CD8-positive, alpha-beta memory T cell (primary cell): ENCODE results near the gene CLEC4M. TPM values are rescaled to one million over a fixed set of nuclear protein-coding genes. Genes with fewer than 3 reads are reported as not detected.

Experiments used
- CTCF ChIA-PET: fragments of 350-600 bp; sonication (Branson Sonifier 250); formaldehyde crosslinking; loops from one replicate; lab custom pipeline; 2021; ENCODE audit warnings: antibody characterized with exemption; lab: Charles Lee
- POLR2A ChIA-PET: fragments of 350-600 bp; sonication (Branson Sonifier 250); formaldehyde crosslinking; loops from one replicate; lab custom pipeline; 2021; ENCODE audit warnings: antibody characterized with exemption; lab: Charles Lee
- DNase-seq, 5 donors: peaks; one replicate each; pipeline versions ENCODE4 v3.0.0 to v3.0.0-alpha.2; 2020 to 2022; ENCODE audit warnings: mixed read lengths in 1 of 5
- H3K27ac ChIP-seq: one replicate; pipeline ENCODE4 v1.7.0; 2013; ENCODE audit warnings: low read depth, mild to moderate bottlenecking, low read length, moderate library complexity
- H3K27me3 ChIP-seq: 2 replicates; pipeline ENCODE4 v1.7.0; 2013; ENCODE audit warnings: low read length, mild to moderate bottlenecking; ENCODE audit not compliant: insufficient read depth, poor library complexity, severe bottlenecking
- H3K36me3 ChIP-seq: 2 replicates; pipeline ENCODE4 v1.7.0; 2013; ENCODE audit warnings: mild to moderate bottlenecking, low read length, moderate library complexity; ENCODE audit not compliant: insufficient read depth
- H3K4me1 ChIP-seq: 2 replicates; pipeline ENCODE4 v1.7.0; 2013; ENCODE audit warnings: mild to moderate bottlenecking, low read length, moderate library complexity; ENCODE audit not compliant: insufficient read depth
- H3K4me3 ChIP-seq: 2 replicates; pipeline ENCODE4 v1.7.0; 2013; ENCODE audit warnings: mild to moderate bottlenecking, low read length
- H3K9me3 ChIP-seq: 2 replicates; pipeline ENCODE4 v1.7.0; 2013; ENCODE audit warnings: mild to moderate bottlenecking, low read length
- H3K27ac Mint-ChIP-seq, 8 donors: one replicate each; pipeline ENCODE4 v1.8.0; 2020 to 2021; ENCODE audit warnings: mixed read lengths in 8 of 8, mild to moderate bottlenecking in 6 of 8, inconsistent platforms in 3 of 8, moderate library complexity in 3 of 8
- H3K27me3 Mint-ChIP-seq, 2 donors: one replicate each; pipeline ENCODE4 v1.8.0; 2020 to 2021; ENCODE audit warnings: mixed read lengths in 2 of 2, mild to moderate bottlenecking in 1 of 2, moderate library complexity in 1 of 2
- H3K36me3 Mint-ChIP-seq, 3 donors: one replicate each; pipeline ENCODE4 v1.8.0; 2020 to 2021; ENCODE audit warnings: mixed read lengths in 3 of 3, inconsistent platforms in 1 of 3, mild to moderate bottlenecking in 1 of 3
- H3K4me1 Mint-ChIP-seq, 3 donors: one replicate each; pipeline ENCODE4 v1.8.0; 2020 to 2021; ENCODE audit warnings: mixed read lengths in 3 of 3, inconsistent platforms in 1 of 3, mild to moderate bottlenecking in 1 of 3
- H3K4me3 Mint-ChIP-seq, 7 donors: one replicate each; pipeline ENCODE4 v1.8.0; 2020 to 2021; ENCODE audit warnings: mixed read lengths in 7 of 7, mild to moderate bottlenecking in 6 of 7, moderate library complexity in 4 of 7, inconsistent platforms in 2 of 7
- H3K9me3 Mint-ChIP-seq, 5 donors: one replicate each; pipeline ENCODE4 v1.8.0; 2020 to 2022; ENCODE audit warnings: mixed read lengths in 5 of 5, mild to moderate bottlenecking in 3 of 5, moderate library complexity in 2 of 5, inconsistent platforms in 1 of 5
- polyA plus RNA-seq: library from polyadenylated mRNA; unstranded; fragments of 300-500 nt; fragmentation: Illumina TruSeq; gene quantifications from one replicate; pipeline ENCODE4 v1.2.3, GENCODE V29; 2021
- total RNA-seq, 2 experiments: library from RNA; stranded (reverse); gene quantifications; one replicate each; pipeline ENCODE4 v1.2.3, GENCODE V29; 2021

Gene CLEC4M
- total and polyA plus RNA-seq, 3 experiments from 2014 or later = not detected

- no peak overlapping the region for H3K27ac Mint-ChIP-seq
- no peaks in the 10 kb centered on the region for H3K36me3 Mint-ChIP-seq
- DNase-seq = no peak
- H3K36me3 ChIP-seq = no peaks in the 10 kb centered on the region
- ChIA-PET POLR2A (no interaction called here), CTCF (no interaction called here)
- peaks cover 17 to 38% of the 10 kb centered on the region in 2 donors for H3K27me3 Mint-ChIP-seq
- no peak overlapping the region for H3K27ac ChIP-seq
- no peak overlapping the region for H3K4me3 ChIP-seq
- no peaks in the 10 kb centered on the region for H3K27me3 ChIP-seq
- H3K4me3 Mint-ChIP-seq = no peak overlapping the region
- no peaks in the 10 kb centered on the region for H3K9me3 ChIP-seq
- peaks cover 0 to 2% (median 0%) of the 10 kb centered on the region in 3 donors for H3K4me1 Mint-ChIP-seq
- no peaks in the 10 kb centered on the region for H3K4me1 ChIP-seq
- H3K9me3 Mint-ChIP-seq = peaks cover 0 to 1% (median 0%) of the 10 kb centered on the region in 5 donors
These were observed 26.9 kb upstream of the CLEC4M start for GRCh38 chr19:7736148-7736547.

- CTCF ChIA-PET = no interaction called here
- no peak for DNase-seq
These were observed 25.8 kb upstream of the CLEC4M start for GRCh38 chr19:7737215-7737614.

GRCh38 chr19:7738023-7738422, 25.0 kb upstream of the CLEC4M start:
- POLR2A ChIA-PET = no interaction called here
- H3K27ac ChIP-seq = no peak overlapping the region
- H3K4me1 ChIP-seq = no peaks in the 10 kb centered on the region
- H3K9me3 Mint-ChIP-seq = no peaks in the 10 kb centered on the region
- no peaks in the 10 kb centered on the region for H3K36me3 Mint-ChIP-seq
- peaks cover 14 to 31% of the 10 kb centered on the region in 2 donors for H3K27me3 Mint-ChIP-seq
- H3K9me3 ChIP-seq = no peaks in the 10 kb centered on the region
- DNase-seq = no peak
- no peak overlapping the region for H3K4me3 ChIP-seq
- no peaks in the 10 kb centered on the region for H3K36me3 ChIP-seq
- H3K4me3 Mint-ChIP-seq = no peak overlapping the region
- no peaks in the 10 kb centered on the region for H3K27me3 ChIP-seq
- H3K27ac Mint-ChIP-seq = peak overlapping the region in 1 of 8 donors; percentile 2
- H3K4me1 Mint-ChIP-seq = no peaks in the 10 kb centered on the region
- CTCF ChIA-PET = interaction anchor here (1.6 kb wide), 1 partner anchor 57 kb away, joined by 4 read pairs; the partner anchor contains the start of gene TRAPPC5

More at GRCh38 chr19:7737215-7737614, 25.8 kb upstream of the CLEC4M start:
- H3K4me1 ChIP-seq = no peaks in the 10 kb centered on the region
- no peaks in the 10 kb centered on the region for H3K36me3 Mint-ChIP-seq
- H3K36me3 ChIP-seq = no peaks in the 10 kb centered on the region
- no peaks in the 10 kb centered on the region for H3K4me1 Mint-ChIP-seq
- H3K4me3 ChIP-seq = no peak overlapping the region
- H3K27ac ChIP-seq = no peak overlapping the region
- H3K27me3 ChIP-seq = no peaks in the 10 kb centered on the region
- peaks cover 14 to 33% of the 10 kb centered on the region in 2 donors for H3K27me3 Mint-ChIP-seq
- H3K27ac Mint-ChIP-seq = peak overlapping the region in 1 of 8 donors; percentile 30
- no peaks in the 10 kb centered on the region for H3K9me3 ChIP-seq
- peak overlapping the region in 1 of 7 donors; percentile 71 for H3K4me3 Mint-ChIP-seq
- H3K9me3 Mint-ChIP-seq = no peaks in the 10 kb centered on the region
- POLR2A ChIA-PET = no interaction called here

GRCh38 chr19:7739211-7739755, 23.8 kb upstream of the CLEC4M start:
- peaks cover 18 to 26% of the 10 kb centered on the region in 2 donors for H3K27me3 Mint-ChIP-seq
- H3K27ac Mint-ChIP-seq = peak overlapping the region in 1 of 8 donors; percentile 44
- H3K4me3 Mint-ChIP-seq = no peak overlapping the region
- Histone ChIP-seq H3K36me3 (no peaks in the 10 kb centered on the region), H3K4me3 (no peak overlapping the region), H3K27ac (no peak overlapping the region), H3K4me1 (no peaks in the 10 kb centered on the region), H3K9me3 (no peaks in the 10 kb centered on the region), H3K27me3 (no peaks in the 10 kb centered on the region)
- H3K36me3 Mint-ChIP-seq = no peaks in the 10 kb centered on the region
- H3K9me3 Mint-ChIP-seq = no peaks in the 10 kb centered on the region
- ChIA-PET POLR2A (interaction anchor here (0.6 kb wide), 1 partner anchor 272 kb away, joined by 6 read pairs; no protein-coding TSS in a partner anchor), CTCF (interaction anchor here (1.6 kb wide), 1 partner anchor 59 kb away, joined by 4 read pairs; the partner anchor contains the start of gene TRAPPC5)
- H3K4me1 Mint-ChIP-seq = no peaks in the 10 kb centered on the region
- DNase-seq = no peak

GRCh38 chr19:7739801-7740681, 23.0 kb upstream of the CLEC4M start:
- peaks cover 17 to 26% of the 10 kb centered on the region in 2 donors for H3K27me3 Mint-ChIP-seq
- H3K27ac Mint-ChIP-seq = no peak overlapping the region
- POLR2A ChIA-PET = interaction anchor here (0.6 kb wide), 2 partner anchors 19 to 271 kb away, joined by 6 read pairs; no protein-coding TSS in a partner anchor

GRCh38 chr19:7740682-7741054, 22.4 kb upstream of the CLEC4M start:
- CTCF ChIA-PET = interaction anchor here (0.9 kb wide), 1 partner anchor 60 kb away, joined by 3 read pairs; the partner anchor contains the start of gene TRAPPC5
- no peaks in the 10 kb centered on the region for H3K4me1 Mint-ChIP-seq
- no peak overlapping the region for H3K4me3 ChIP-seq
- no peaks in the 10 kb centered on the region for H3K27me3 ChIP-seq
- DNase-seq = no peak
- no peaks in the 10 kb centered on the region for H3K9me3 ChIP-seq
- no peaks in the 10 kb centered on the region for H3K9me3 Mint-ChIP-seq
- no peaks in the 10 kb centered on the region for H3K4me1 ChIP-seq
- POLR2A ChIA-PET = interaction anchor here (0.6 kb wide), 1 partner anchor 19 kb away, joined by 6 read pairs; no protein-coding TSS in a partner anchor
- no peak overlapping the region for H3K4me3 Mint-ChIP-seq
- H3K27me3 Mint-ChIP-seq = peaks cover 16 to 26% of the 10 kb centered on the region in 2 donors
- H3K36me3 Mint-ChIP-seq = no peaks in the 10 kb centered on the region
- no peaks in the 10 kb centered on the region for H3K36me3 ChIP-seq
- no peak overlapping the region for H3K27ac ChIP-seq
- H3K27ac Mint-ChIP-seq = peak overlapping the region in 1 of 8 donors; percentile 68

More at GRCh38 chr19:7739801-7740681, 23.0 kb upstream of the CLEC4M start:
- no peaks in the 10 kb centered on the region for H3K4me1 Mint-ChIP-seq
- Histone ChIP-seq H3K4me1 (no peaks in the 10 kb centered on the region), H3K27ac (no peak overlapping the region), H3K36me3 (no peaks in the 10 kb centered on the region), H3K27me3 (no peaks in the 10 kb centered on the region), H3K9me3 (no peaks in the 10 kb centered on the region), H3K4me3 (no peak overlapping the region)
- CTCF ChIA-PET = interaction anchor here (1.6 kb wide), 1 partner anchor 59 kb away, joined by 4 read pairs; the partner anchor contains the start of gene TRAPPC5
- H3K36me3 Mint-ChIP-seq = no peaks in the 10 kb centered on the region
- H3K9me3 Mint-ChIP-seq = no peaks in the 10 kb centered on the region
- no peak overlapping the region for H3K4me3 Mint-ChIP-seq
- no peak for DNase-seq

GRCh38 chr19:7742575-7742974, 20.5 kb upstream of the CLEC4M start:
- no peak for DNase-seq
- H3K4me1 Mint-ChIP-seq = no peaks in the 10 kb centered on the region
- ChIA-PET POLR2A (no interaction called here), CTCF (no interaction called here)
- Histone ChIP-seq H3K4me1 (no peaks in the 10 kb centered on the region), H3K27ac (no peak overlapping the region), H3K9me3 (no peaks in the 10 kb centered on the region), H3K36me3 (no peaks in the 10 kb centered on the region), H3K27me3 (no peaks in the 10 kb centered on the region), H3K4me3 (no peak overlapping the region)
- peaks cover 13 to 33% of the 10 kb centered on the region in 2 donors for H3K27me3 Mint-ChIP-seq
- no peak overlapping the region for H3K4me3 Mint-ChIP-seq
- no peaks in the 10 kb centered on the region for H3K36me3 Mint-ChIP-seq
- H3K9me3 Mint-ChIP-seq = no peaks in the 10 kb centered on the region
- peak overlapping the region in 1 of 8 donors; percentile 19 for H3K27ac Mint-ChIP-seq

GRCh38 chr19:7742991-7743390, 20.1 kb upstream of the CLEC4M start:
- Mint-ChIP-seq H3K36me3 (peaks cover 0 to 2% (median 0%) of the 10 kb centered on the region in 3 donors), H3K9me3 (peaks cover 0 to 1% (median 0%) of the 10 kb centered on the region in 5 donors), H3K27me3 (peaks cover 12 to 35% of the 10 kb centered on the region in 2 donors), H3K4me1 (no peaks in the 10 kb centered on the region), H3K4me3 (no peak overlapping the region), H3K27ac (no peak overlapping the region)
- CTCF ChIA-PET = no interaction called here
- no peak for DNase-seq
- Histone ChIP-seq H3K4me3 (no peak overlapping the region), H3K9me3 (no peaks in the 10 kb centered on the region), H3K4me1 (no peaks in the 10 kb centered on the region), H3K27ac (no peak overlapping the region), H3K36me3 (no peaks in the 10 kb centered on the region), H3K27me3 (peaks cover 1% of the 10 kb centered on the region)
- POLR2A ChIA-PET = no interaction called here
